Tongue (tissue), 2 donors: ENCODE data around the gene LHPP. TPM values are rescaled to one million over a fixed set of nuclear protein-coding genes. Genes with fewer than 3 reads are reported as not detected.
"Not testable (repeated sequence)": the region's sequence is repeated elsewhere in the genome, so short reads cannot be mapped to it uniquely, and the experiment has no call there.

Experiments used
- DNase-seq: peaks from one replicate; pipeline ENCODE4 v3.0.0-alpha.2; 2015
- total RNA-seq: library from RNA; depleted of rRNA; stranded (reverse); fragments of >200 nt; gene quantifications from one replicate; pipeline ENCODE4 v1.2.3, GENCODE V29; 2014

LHPP gene, protein sequence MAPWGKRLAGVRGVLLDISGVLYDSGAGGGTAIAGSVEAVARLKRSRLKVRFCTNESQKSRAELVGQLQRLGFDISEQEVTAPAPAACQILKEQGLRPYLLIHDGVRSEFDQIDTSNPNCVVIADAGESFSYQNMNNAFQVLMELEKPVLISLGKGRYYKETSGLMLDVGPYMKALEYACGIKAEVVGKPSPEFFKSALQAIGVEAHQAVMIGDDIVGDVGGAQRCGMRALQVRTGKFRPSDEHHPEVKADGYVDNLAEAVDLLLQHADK
- 12.1 TPM for total RNA-seq

DNA sequence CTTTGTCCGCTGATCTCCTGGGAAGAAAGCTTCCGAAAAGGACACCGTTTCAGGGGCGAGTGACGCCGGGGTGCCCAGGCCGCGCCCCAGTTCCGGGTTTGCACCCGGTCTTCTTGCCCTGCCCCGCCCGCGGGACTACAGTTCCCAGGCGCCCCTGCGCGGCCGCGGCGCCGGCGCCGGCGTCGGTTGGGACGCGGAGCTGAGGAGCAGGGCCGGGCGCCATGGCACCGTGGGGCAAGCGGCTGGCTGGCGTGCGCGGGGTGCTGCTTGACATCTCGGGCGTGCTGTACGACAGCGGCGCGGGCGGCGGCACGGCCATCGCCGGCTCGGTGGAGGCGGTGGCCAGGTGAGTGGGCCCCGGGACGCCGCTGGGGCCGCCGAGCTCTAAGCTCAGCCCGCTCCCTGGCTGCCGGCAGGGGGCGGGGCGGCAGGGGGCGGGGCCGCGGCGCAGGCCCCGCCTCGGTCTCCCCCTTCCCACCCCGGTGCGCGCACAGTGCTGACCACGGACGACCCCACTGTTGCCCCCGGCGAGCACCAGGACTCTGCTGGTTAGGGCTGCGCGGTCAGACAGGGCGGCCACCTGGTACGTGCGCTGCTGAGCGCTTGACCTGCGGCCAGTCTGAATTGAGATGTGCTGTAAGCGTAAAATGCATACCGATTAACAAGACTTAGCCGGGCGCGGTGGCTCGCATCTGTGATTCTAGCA is at the start of gene LHPP:
Gene LHPP, plus strand, starts transcription at position 182 of the 706 bp plus-strand sequence. Its CDS starts 40 bp downstream, at position 222.
- DNase-seq, result peak; percentile 89

DNA sequence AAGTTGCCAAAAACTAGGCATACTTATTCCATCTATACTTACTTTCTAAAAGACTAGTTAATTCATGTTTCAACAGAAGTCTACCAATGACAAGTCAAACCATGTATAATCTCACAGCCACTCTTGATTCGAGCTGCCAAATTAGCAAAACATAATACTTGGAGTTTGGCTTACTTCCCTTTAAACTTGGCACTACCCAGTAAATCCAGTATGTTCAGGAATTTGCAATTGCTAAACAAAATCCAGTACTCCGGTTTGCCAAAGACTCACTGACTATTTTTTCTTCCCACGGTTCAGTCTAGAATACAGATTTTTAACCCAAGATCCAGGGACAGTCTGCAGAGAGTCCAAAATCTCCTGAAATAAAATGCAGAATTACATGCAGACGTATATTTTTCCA is 47.5 kb upstream of the LHPP start:
- peak; percentile 79 for DNase-seq

DNA sequence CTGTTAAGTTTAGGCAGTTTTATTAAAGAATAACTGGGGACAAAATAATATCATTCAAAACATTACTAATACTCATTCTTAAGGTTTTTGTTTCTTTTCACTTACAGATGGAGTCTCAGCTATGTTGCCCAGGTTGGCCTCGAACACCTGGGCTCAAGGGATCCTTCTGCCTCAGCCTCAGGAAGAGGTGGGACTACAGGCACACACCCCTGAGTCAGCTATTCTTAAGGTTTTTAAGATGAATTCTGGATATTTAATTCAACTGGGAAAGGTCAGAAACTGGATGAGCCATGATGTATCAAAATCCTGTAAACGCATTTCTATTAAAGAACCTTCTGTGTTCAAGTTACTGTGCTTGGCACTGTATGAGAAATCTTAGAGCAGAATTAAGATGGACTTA is 46.4 kb upstream of the LHPP start:
- DNase-seq, result peak; percentile 33

DNA sequence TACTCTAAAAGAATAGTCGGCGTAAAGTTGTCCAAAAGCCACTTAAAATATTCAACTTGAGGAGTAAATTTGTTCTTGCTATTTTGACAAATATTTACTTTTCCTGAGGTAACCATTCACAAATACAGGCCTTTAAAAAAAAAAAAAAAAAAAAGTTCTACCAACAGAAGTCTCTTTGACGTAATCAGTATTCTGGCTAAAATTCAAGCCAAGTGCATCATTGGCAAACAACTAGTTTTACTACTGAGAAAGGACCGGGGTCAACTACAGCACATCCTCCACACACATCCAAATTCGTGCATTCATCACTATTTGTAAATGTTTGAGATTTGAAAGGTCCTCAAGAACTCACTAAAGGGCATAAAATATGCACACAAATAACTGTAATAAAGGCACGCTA is 44.9 kb upstream of the LHPP start:
- peak; percentile 68 for DNase-seq

DNA sequence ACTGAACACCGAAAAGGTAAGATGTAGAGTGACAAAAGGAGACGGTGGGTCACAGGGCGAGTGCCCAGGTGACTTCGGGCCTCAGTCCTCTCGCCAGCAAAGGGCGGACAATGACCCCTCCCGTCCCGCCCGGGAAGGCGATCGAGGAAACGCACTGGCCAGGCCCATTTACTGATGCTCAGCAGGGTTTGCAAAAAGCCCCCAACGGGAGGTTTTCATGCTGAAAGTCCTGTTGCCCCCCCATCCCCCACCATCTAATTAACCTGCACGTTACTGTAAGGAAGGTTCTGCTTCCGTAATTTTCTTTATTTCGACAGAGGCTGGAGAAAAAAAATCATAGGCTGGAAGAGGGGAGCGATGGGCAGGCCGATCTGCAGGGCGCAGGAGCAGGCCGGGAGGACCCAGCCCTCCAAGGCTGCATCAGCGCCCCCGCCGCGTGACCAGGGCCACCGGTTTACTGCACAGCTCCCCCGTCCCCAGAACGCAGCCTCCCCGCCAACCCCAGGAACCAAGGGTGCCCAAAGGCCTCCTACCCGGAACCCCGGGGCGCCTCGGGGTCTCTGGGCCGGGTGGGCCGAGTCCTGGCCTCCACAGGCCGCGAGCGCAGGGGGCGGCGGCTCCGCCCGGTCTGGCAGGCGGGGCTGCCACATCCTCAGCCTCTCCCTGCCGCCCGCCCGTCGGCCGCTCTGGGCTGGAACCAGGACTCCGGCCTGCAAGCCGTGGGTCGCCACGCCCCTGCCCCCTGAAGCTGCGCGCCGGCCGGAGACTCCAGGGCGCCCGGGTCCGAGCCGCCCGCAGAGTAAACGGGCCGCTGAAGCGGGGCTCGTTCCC is 43.5 kb upstream of the LHPP start:
- DNase-seq, result peak; percentile 70

DNA sequence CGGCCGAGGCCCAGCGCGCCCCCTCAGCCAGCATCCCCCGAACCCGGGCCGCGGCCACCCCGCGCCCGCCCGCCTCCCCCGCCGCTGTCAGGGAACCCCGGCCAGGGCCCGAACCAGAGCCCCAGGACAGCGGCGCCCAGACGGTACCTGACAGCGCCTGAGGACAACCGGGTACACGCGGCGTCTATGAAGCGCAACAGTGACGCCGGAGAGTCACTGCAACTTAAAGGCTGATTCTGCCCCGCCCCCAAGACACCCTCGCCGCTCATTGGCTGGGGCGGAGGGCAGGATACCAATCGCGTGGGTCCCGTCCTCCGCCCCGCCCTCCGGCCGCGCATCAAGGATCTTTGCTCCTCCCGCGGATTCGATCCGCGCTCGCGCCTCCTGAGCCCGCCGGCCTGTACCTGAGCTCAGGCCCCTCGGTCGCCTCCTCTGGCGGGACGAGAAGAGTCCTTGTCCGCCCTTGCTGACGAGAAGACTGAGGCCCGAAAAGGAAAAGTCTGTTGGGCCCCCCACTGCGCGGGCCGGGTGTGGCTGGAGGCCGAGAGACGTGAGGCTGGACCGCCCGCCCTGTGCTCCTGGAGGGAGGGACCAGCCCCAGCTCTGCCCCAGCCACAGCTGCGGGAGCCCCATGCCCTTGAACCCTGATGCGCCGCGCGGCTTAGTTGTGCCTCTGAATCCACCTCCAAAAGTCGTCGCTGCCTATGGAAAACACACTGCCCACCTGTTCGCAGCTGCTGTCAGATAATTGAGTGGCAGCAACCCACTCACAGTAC is 42.7 kb upstream of the LHPP start, which contains the start of gene OAT:
Gene OAT, minus strand, starts transcription at position 198 of the 776 bp plus-strand sequence. CDS start 6,752 bp downstream, outside the sequence.
- peak; percentile 99 for DNase-seq

DNA sequence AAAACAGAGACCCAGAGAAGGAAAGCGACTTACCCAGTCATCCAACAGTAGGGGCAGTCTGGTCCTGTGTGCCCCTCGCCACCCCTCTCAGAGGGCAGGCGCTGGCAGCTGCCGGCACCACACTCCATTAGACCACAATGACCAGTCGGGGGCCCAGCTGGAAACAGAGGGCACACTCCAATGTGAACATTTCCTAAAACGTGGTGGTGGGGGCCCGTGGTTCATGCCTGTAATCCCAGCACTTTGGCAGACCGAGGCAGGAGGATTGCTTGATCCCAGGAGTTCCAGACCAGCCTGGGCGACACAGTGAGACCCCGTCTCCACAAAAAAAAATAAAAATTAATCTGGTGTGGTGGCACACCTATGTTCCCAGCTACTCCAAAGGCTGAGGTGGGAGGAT is 42.0 kb upstream of the LHPP start:
- DNase-seq, result no peak

DNA sequence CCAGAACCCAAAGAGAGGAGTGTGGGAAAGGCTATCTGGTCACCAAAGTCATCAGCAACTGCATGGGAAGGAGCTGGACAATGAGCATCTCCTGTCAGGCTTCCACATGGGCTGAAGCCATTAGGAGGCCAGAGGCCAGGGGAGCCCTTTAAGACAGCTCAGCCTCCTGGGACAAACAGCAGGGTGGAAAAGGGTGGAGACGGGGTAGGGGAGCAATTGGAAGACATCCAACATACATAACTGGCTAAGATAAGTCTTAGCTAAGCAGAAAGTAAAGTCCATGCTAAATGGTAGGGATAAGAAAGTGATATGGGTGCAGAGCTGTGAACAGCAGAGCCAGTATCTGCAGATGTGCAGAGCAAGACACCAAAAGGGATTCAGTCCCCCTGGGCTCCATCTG is 41.4 kb upstream of the LHPP start:
- DNase-seq, result no peak

DNA sequence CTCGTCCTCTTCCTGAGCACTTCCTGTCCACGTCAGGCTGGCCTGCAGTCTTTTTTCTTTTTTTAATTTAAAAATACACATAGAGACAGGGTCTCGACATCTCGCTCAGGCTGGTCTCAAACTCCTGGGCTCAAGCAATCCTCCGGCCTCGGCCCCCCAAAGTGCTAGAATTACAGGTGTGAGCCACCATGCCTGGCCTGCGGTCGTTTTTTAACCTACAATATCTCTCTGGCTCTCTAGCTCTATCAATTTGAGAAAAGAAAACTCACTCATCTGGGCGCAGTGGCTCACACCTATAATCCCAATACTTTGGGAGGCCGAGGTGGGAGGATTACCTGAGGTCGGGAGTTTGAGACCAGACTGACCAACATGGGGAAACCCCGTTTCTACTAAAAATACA is 38.9 kb upstream of the LHPP start:
- no peak for DNase-seq

DNA sequence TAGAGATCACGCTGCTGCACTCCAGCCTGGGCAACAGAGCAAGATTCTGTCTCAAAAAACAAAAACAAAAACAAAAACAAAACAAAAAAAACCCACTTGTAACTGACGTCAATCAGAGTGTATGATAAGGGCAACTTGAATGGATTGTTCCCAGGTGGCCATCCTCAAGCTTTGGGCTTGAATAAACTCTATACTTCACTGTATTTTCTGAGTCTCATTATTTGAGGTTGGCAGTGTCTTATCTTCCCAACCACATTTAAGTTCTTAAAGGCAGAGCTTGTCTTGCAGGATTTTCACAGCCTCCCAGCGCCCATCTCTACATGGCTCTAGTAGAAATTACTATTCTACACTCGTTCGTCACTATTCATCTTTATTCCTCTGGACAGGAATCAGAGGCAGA is 37.8 kb upstream of the LHPP start:
- no peak for DNase-seq

DNA sequence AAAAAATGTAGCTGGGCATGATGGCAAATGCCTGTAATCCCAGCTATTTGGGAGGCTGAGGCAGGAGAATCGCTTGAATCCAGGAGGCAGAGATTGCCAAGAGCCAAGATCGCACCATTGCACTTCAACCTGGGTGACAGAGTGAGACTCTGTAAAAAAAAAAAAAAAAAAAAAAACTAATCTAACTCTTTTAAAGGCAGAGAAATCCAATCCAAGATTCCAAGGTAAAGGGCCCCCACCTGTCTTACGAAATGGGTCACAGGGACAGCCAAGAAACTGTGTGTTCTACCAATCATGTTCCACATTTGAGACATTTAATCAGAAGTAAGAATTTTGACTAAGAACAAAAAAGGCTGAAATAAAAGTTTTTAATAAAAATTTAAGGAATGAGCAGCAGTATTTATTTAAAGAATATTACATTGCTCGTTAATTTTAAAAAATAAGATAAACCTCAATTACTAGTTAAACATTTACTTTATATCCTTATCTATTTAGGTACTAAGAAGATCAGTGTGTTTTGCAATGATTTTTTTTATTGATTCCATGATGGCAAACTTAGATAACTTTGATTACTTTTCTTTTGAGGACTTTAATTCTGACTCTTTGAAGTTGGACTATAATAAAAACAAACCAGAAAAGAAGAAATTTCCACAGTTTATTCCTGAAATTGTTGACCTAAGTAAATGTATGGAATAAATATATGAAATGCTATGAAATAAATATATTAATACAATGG is 36.2 kb upstream of the LHPP start:
- no peak for DNase-seq

DNA sequence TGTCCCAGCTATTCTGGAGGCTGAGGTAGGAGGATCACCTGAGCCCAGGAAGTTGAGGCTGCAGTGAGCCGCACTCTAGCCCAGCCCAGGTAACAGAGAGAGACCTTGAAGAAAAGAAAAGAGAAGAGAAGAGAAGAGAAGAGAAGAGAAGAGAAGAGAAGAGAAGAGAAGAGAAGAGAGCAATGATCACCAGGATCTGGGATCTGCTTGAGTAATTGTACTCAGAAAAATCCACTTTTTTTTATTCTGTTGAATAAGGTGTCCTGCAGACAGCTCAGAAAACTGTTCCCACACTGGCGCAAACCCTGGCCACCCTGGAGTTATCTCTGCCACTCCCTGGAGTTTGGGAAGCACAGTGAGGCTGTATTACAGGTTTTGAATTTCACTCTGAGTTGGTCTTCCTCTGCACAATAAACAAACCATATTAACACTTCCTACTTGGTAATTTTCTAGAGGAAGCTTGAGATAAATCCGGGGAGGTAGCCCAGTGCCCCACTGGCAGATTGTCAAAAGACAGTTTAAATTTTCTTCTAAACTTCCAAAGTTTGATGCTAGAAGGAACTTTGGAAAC is 33.3 kb upstream of the LHPP start:
- no peak for DNase-seq

DNA sequence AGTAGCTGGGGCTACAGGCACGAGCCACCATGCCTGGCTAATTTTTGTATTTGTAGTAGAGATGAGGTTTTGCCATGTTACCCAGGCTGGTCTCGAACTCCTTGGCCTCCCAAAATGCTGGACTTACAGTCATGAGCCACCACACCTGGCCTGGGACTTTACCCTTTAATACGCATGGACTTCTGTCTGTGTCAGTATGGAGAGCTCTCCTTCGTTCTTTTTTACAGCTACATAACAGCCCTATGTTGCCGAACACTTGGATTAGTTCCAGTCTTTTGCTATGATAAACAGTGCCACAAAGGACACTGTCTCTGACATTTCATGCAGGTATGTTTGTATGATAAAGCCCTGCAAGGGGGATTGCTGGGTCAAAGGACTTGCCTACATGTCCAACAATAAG is 32.0 kb upstream of the LHPP start:
- no peak for DNase-seq

DNA sequence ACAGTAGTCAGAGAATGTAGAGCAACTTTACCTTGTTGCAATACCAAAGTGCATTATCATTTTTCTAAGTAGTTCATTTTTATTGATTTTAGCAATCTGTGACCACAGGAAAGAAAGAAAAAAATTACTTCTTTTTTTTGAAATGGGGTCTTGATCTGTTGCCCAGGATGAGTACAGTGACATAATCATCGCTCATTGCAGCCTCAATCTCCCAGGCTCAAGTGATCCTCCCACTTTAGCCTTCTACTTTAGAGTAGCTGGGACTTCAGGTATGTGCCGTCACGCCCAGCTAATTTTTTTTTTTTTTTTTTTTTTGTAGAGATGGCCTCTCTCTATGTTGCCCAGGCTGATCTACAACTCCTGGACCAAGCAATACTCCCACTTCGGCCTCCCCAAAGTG is 31.5 kb upstream of the LHPP start:
- DNase-seq, result no peak

DNA sequence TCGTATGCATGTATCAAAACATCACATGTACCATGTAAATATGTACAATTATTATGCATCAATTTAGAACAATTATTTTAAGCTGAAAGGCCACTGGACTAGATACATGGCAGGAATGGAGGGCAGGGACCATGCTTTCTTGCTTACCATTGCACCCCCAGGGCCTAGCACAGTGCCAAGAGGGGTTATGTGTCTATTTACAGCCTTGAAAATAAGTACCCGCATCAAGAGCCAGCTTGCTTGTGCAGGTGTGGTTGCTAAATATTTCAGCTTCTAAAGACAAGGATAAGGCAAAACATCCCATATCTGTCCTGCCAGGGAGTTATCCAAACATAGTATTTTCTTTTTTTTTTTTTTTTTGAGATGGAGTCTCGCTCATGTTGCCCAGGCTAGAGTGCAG is 28.2 kb upstream of the LHPP start:
- DNase-seq, result no peak

DNA sequence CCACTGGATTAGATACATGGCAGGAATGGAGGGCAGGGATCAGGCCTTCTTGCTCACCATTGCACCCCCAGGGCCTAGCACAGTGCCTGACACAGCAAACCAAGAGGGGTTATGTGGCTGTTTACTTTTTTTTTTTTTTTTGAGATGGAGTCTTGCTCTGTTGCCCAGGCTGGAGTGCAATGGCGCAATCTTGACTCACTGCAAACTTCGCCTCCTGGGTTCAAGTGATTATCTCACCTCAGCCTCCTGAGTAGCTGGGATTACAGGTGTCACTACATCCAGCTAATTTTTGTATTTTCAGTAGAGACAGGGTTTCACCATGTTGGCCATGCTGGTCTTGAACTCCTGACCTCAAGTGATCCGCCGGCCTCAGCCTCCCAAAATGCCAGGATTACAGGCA is 25.9 kb upstream of the LHPP start:
- not testable (repeated sequence) for DNase-seq

DNA sequence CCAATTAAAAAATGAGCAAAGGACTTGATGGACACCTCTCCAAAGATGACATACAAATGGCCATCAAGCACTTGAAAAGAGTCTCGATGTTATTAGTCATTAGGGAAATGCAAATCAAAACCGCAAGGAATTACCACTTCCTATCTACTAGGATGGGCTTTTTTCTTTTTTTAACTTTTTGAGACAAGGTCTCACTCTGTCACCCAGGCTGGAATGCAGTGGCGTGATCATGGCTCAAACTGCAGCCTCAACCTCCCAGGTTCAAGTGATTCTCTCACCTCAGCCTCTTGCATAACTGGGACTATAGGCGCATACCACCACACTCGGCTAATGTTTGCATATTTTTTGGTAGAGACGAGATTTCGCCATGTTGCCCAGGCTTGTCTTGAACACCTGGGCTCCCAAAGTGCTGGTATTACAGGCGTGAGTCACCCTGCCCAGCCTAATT is 25.4 kb upstream of the LHPP start:
- DNase-seq, result no peak

DNA sequence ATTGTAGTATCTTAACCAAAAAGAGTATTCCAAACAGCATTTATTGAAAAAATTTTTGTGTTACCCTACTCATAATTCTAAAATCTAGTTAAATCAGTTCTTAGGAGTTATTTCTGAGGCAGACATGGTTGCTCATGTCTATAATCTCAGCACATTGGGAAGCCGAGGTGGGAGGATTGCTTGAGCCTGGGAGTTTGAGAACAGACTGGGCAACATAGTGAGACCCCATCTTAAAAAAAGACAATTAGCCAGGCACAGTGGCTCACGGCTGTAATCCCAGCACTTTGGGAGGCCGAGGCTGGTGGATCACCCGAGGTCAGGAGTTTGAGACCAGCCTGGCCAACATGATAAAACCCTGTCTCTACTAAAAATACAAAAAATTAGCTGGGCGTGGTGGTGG is 19.9 kb upstream of the LHPP start:
- DNase-seq, result not testable (repeated sequence)

DNA sequence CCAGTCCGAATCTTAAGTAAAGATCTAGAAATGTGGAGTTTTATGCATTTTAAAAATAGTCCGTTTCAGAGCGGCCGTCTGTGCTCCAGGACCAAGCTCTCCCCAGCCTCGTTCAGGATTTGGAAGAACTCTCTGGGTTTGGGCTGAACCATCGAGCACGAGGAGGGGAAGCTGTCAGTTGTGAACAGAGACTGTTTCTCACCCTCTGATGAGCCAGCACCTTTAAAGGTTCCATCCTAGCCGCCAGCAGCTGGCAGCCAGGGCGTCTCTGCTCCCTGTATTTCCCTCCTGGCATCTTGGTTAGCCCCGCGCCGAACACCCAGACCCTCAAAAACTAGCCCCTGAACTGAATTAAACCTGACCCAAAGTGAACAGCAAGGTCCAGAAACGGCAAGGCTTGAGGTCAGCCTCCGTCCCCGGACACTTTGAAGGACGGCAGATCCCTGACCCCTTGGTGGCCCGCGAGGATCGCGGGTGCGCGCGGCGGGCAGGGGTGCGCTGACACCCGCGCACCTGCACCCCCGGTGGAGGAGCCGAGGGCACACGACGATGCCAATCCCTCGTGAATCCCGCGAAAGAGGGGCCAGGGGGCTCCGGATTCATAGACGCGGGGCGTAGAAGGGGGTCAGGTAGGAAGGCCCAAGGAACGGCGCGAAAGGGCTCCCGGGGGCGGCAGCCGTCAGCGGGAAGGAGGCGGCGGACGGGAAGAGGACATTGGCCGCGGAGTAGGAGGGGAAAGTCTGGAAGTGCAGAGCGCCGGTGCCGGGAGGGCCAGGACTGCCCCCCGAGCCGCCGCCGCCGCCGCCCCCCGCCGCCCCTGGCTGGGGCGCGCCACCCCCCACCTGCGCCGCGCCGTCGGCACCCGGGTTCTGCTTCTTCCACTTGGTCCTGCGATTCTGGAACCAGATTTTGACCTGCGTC is 14.5 kb upstream of the LHPP start:
- DNase-seq, result no peak
